ENCODE results near the gene SNAP47.

DNA sequence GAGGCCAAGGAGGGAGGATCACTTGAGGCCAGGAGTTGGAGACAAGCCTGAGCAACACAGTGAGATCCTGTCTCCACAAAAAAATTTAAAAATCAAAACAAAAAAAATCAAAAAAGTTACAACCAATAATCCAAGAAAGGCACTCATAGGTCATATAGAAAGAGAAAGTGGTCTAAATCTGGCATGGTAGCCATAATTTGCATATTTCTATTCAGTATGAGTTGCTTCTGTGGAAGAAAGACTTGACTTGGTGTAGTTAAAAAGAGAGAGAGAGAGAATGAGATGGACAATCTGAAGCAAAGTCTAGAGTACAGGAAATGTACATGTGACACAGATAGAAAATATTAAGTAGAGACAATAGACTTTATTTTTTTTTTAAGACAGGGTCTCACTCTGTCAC lies 22.6 kb upstream of the SNAP47 start:
- TF ChIP-seq, protein P1, sequence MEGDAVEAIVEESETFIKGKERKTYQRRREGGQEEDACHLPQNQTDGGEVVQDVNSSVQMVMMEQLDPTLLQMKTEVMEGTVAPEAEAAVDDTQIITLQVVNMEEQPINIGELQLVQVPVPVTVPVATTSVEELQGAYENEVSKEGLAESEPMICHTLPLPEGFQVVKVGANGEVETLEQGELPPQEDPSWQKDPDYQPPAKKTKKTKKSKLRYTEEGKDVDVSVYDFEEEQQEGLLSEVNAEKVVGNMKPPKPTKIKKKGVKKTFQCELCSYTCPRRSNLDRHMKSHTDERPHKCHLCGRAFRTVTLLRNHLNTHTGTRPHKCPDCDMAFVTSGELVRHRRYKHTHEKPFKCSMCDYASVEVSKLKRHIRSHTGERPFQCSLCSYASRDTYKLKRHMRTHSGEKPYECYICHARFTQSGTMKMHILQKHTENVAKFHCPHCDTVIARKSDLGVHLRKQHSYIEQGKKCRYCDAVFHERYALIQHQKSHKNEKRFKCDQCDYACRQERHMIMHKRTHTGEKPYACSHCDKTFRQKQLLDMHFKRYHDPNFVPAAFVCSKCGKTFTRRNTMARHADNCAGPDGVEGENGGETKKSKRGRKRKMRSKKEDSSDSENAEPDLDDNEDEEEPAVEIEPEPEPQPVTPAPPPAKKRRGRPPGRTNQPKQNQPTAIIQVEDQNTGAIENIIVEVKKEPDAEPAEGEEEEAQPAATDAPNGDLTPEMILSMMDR (conservative IDR thresholded peaks at IDR 0.05; ENCODE audit: low read length): no peak
- no peak for TF ChIP-seq EZH2phosphoT487 (IDR thresholded peaks at IDR 0.05; ENCODE audit: borderline replicate concordance)

All from Loucy (cell line).